Stimulated activated CD8-positive, alpha-beta memory T cell treated with anti-CD3 and anti-CD28 coated beads, Interleukin-15, amount 100 ng/mL, for 1 hour (primary cell): Measurements from ENCODE around the gene AADAC.
"Not testable (repeated sequence)": the region's sequence is repeated elsewhere in the genome, so short reads cannot be mapped to it uniquely, and the experiment has no call there.

Experiments
- DNase-seq: peaks from one replicate; pipeline ENCODE4 v3.0.0-alpha.2; 2020; ENCODE audit warnings: low read depth

Gene AADAC

GRCh38 chr3:151813799-151814198 lies at the start of gene AADAC:
AADAC (plus strand) TSS chr3:151814116; CDS start chr3:151814163, 47 bp downstream.
- DNase-seq = no peak

GRCh38 chr3:151764699-151765098 lies 49.2 kb upstream of the AADAC start:
- not testable (repeated sequence) for DNase-seq

GRCh38 chr3:151765685-151766084 lies 48.2 kb upstream of the AADAC start:
- DNase-seq = no peak

- DNase-seq = no peak
These were observed 47.5 kb upstream of the AADAC start for GRCh38 chr3:151766454-151766853.

GRCh38 chr3:151768393-151768930 lies 45.5 kb upstream of the AADAC start:
- DNase-seq = no peak

- no peak for DNase-seq
These were observed 44.7 kb upstream of the AADAC start for GRCh38 chr3:151769175-151769574.

GRCh38 chr3:151770956-151771355 lies 43.0 kb upstream of the AADAC start:
- DNase-seq = no peak

GRCh38 chr3:151772825-151773480 lies 41.0 kb upstream of the AADAC start:
- no peak for DNase-seq

GRCh38 chr3:151774235-151774634 lies 39.7 kb upstream of the AADAC start:
- no peak for DNase-seq

- DNase-seq = no peak
These were observed 39.0 kb upstream of the AADAC start for GRCh38 chr3:151774910-151775309.

- no peak for DNase-seq
These were observed 38.3 kb upstream of the AADAC start for GRCh38 chr3:151775314-151776258.

- DNase-seq = no peak
These were observed 37.6 kb upstream of the AADAC start for GRCh38 chr3:151776259-151776740.

- DNase-seq = no peak
These were observed 36.0 kb upstream of the AADAC start for GRCh38 chr3:151777880-151778279.

- DNase-seq = no peak
These were observed 26.3 kb upstream of the AADAC start for GRCh38 chr3:151787626-151788025.

- no peak for DNase-seq
These were observed 25.5 kb upstream of the AADAC start for GRCh38 chr3:151788401-151788800.

GRCh38 chr3:151789853-151790463 lies 24.0 kb upstream of the AADAC start:
- DNase-seq = no peak

- DNase-seq = not testable (repeated sequence)
These were observed 23.2 kb upstream of the AADAC start for GRCh38 chr3:151790763-151791162.

- DNase-seq = no peak
These were observed 21.5 kb upstream of the AADAC start for GRCh38 chr3:151792411-151792810.

- no peak for DNase-seq
These were observed 20.3 kb upstream of the AADAC start for GRCh38 chr3:151793636-151794035.

GRCh38 chr3:151794080-151794479 lies 19.8 kb upstream of the AADAC start:
- no peak for DNase-seq

- DNase-seq = no peak
These were observed 18.6 kb upstream of the AADAC start for GRCh38 chr3:151795276-151795675.

GRCh38 chr3:151796105-151796680 lies 17.7 kb upstream of the AADAC start:
- DNase-seq = no peak
